GM21360 (cell line): ENCODE results near the gene DPP6.
"Not testable (repeated sequence)": the region's sequence is repeated elsewhere in the genome, so short reads cannot be mapped to it uniquely, and the experiment has no call there.

ENCODE experiments used
- ATAC-seq: cut with Tn5 transposase; IDR thresholded peaks from one replicate; pipeline ENCODE4 v1.9.1; 2021; ENCODE audit warnings: mild to moderate bottlenecking, moderate library complexity; ENCODE audit not compliant: unreplicated experiment

Gene DPP6

DNA sequence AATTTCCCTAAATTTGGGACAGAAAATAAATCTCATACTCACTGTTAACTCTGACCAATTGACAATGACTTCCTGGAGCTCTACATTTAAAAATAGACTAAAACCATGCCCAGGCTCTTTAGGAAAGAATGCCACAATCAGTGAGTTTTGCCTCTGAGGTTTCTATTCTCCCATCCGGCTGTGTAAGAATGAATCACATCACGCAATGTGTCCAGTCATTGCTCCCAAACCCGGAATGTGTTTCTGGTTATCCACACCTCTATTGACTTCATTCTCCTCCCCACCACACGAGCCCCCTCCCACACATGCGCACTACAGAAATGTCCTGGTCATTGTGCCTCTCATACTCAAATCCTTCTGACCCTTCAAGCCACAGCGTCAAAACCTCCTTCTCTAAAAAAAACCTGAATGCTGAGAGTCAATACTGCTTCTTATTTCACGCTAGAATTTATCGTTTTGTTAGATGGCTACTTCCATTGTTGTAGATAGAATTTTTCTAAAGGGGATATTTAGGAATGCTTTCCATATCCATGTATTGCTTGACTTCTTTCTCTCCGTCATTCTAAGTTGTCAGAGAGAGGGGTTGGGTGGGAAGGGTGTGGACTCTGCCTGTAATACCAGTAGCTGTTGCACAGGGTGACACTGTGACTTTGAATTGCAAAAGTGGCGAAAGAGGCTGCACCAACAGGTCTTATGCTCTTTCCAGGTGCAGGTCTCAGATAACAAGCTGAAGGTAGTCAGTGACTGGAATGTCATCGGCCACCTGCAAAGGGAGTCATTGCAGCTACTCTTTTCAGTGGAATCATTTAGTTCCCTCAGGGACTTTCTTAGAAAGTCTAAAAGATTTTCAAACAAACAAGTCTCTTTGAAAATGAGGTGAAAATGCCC lies 594.2 kb downstream of the DPP6 start:
- no peak for ATAC-seq

DNA sequence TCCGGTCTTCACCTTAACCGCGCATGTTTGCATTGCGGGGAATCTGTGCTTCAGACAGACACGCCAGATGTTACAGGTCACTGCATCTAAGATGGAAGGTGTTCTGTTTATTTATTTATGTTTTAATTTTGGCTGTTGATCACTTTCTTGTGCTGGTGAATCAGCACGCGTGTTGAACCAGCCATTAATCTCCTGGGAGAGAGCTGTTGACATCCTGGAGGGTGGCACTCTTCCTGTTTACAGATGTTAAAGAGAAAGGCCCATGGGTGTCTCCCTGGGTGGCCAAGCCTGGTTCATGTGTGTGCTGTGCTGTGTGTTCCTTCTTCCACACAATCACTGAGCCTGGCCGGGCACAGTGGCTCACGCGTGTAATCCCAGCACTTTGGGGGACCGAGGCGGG lies 595.4 kb downstream of the DPP6 start:
- no peak for ATAC-seq

DNA sequence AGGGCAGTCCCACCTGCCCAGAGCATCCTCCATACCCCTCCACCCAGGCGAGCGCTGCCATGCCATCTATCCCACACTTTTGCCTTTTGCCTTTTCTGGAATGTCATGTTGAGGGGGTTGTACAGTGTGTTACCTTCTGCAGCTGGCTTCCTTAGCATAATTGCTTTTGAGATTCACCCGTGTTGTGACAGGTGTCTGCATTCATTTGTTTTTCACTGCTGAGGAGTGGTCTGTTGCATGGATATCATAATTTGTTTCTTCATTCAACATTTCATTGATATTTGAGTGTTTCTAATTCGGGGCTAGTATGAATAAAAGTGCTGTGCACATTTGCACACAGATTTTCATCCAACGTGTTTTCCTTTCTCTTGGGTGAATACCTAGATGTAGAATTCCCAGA lies 596.8 kb downstream of the DPP6 start:
- ATAC-seq, result no peak

DNA sequence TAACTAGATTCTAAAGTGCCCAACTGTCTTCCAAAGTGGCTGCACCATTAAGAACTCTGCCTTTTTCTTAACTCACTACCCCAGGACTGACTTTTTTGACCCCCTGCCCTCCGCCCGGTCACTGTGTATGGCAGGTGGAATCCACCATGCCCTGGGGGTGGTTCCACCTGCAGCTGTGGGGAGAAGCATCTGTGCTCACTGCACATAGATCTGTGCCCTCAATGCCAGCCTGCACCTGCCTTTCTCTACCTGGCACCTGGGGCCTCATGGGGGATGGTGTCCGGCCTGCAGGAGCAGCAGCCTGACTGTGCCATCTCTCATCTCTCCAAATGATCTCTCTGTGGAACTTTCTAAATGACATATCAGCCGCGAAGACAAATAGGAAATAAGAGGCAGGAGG lies 597.2 kb downstream of the DPP6 start:
- no peak for ATAC-seq

DNA sequence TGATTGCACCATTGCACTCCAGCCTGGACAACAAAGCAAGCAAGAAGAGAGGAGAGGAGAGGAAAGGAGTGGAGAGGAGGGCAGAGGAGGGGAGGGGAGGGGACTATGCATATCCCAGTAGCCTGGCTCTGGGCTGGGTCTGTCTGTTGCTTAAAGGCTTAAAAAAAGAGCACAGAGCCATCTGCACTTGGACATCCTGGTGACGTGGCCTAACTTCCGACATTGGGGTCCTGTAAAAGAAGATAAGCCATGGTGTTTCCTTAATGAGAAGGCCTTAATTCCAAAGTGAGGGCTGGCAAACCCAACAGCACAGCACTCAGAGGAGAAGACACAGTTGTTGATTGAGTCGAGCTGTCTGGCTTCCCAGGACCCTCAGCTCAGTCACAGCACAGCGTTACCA lies 598.1 kb downstream of the DPP6 start:
- no peak for ATAC-seq

DNA sequence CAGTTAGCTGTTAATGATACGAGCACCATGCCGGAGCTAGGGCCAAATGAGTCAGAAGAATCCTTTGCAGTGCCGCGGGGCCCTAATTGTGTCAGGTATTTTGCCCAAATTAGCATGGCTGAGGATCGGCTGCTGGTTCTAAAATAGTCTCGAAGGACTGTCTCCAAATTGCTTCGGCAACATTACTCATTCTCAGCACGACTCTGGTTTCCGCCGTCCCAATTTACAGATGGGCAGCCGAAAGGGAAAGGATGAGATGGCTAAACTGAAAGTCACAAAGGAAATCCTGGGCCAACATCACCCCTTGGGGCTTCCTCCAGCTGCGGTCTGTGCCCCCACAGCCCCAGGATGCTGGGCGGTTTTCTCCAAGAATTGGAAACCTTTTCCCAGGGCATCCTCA lies 599.3 kb downstream of the DPP6 start:
- no peak for ATAC-seq

DNA sequence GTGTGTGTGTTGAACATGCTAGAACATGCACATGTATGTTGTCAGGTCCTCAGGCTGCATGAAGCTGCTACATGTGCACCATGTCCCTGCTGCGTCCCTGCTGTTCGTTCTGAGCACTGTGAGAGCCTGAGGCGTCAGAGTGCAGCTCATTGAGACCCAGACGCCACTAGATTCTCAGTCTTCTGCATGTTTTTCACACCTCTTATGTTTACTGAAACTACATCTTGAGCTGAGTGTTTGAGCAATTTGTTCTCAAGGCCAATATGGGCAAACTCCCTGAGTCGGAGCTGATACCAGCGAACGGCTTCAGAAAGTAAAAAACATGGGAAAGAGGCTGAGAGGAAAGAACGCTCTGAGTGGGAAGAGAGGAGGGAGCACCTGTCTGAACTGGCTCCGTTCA lies 600.4 kb downstream of the DPP6 start:
- no peak for ATAC-seq

DNA sequence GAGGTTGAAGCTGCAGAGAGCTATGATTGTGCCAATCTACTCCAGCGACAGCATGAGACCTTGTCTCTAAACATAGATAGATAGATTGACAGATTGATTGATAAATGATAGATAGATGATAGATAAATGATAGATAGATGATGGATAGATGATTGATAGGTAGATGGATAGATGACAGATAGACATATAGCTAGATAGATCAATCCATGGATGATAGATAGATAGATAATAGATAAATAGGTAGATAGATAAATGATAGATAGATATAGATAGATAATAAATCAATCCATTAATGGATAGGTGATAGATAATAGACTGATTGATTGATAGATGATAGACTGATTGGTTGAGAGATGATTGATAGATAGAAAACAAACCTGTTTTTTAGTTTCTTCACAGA lies 601.1 kb downstream of the DPP6 start:
- ATAC-seq, result no peak

DNA sequence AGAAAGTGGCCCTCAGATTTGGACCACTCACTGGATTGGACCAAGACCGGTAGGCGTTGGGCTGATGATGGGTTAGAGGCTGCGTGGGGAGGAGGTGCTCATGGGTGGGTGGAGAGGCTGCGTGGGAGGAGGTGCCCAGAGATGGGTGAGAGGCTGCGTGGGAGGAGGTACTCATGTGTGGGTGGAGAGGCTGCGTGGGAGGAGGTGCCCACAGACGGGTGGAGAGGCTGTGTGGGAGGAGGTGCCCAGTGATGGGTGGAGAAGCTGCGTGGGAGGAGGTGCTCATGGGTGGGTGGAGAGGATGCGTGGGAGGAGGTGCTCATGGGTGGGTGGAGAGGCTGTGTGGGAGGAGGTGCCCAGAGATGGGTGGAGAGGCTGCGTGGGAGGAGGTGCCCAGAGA lies 604.4 kb downstream of the DPP6 start:
- ATAC-seq, result no peak

DNA sequence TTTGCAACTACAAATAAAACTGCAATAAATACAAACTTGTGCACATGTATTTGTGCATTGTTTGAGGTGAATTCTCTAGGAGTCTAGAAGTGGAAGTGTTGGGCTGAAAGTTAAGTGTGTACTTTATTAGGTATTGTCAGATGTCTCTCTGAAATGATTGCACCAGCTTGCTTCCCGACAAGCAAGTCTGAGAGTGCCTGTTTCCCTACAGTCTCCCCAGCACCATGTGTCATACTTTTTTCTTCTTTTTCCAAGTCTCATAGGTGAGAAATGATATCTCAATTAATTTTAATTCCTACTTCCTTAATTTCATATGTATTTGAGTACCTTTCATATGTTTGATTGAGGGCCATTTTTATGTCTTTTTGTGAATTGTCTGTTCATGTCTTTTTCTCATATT lies 614.6 kb downstream of the DPP6 start:
- ATAC-seq, result no peak

DNA sequence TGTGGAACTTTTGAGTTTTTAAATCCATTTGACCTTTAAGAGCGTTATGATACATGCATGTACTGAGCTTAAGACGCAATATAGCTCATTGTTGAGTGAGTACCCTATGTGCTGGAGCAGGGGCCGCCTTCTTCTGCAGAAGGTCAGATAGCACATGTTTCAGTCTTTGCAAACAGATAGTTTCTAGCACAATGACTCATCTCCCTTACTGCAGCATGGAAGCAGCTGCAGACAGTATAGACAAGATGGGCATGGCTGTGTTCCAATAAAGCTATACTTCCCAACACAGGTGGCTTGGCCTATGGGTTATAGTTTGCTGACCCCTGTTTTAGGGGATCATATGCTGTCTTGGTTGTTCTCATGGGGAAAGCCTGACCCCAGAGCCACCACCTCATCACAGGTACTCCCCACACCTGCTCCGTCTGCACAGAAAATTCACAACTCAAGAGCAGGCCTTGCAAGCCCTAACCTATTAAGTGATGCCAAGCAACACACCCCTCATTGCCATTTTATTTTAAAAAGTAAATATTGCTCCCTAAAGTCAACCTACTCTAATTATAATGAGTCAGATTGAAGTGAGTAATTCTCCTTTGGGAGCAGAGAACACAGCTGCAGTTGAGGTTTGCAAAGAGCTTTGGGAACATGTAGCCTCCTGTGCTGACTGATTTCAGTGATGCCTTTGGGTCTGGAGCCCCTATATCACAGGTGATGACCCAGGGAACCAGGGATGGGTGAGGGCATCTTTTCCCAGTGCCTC lies 620.6 kb downstream of the DPP6 start:
- no peak for ATAC-seq

DNA sequence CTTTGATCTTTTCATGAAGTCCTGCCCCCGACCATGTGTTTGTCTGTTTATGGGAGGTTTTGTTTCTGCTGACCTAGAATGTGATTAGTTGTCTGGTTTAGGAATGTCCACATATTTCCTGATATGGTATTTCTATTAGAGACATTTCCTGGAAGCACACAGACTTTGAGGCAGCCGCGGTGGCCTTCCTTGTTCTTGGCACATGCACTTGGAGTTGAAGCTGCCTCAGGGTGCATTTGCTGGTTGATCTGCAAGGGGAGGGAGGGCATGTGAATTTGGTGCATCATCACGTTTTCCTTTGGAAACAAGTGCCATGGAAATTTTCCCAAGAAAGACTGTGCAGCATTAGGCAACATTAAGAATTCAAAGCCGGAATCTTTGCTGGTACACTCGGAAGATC lies 622.0 kb downstream of the DPP6 start:
- no peak for ATAC-seq

DNA sequence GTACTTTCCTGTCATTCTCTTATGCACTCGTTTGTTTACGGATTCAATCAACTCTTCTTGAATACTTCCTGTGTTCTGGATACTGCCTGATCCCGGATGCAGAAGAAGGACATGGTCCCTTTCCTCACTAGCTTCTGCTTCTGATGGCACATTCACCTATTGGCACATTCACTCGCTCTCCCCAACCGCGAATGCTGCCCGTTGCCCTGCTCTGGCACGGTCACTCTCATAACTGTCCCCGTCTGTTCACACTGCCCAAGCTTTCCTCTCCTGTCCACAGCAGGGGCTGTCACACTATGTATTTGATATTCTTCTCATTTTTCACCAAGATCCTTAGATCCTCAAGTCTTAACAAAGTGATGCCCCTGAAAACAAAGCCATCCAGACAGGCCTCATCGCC lies 623.4 kb downstream of the DPP6 start:
- ATAC-seq, result no peak

DNA sequence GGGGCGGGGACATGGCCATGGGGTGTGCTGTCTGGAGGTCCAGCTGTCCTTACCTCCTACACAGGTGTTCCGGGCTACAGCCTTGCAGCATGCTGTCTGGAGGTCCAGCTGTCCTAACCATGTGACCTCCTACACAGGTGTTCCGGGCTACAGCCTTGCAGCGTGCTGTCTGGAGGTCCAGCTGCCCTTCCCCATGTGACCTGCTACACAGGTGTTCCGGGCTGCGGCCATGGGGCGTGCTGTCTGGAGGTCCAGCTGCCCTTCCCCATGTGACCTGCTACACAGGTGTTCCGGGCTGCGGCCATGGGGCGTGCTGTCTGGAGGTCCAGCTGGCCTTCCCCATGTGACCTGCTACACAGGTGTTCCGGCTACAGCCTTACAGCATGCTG lies 623.8 kb downstream of the DPP6 start:
- not testable (repeated sequence) for ATAC-seq

DNA sequence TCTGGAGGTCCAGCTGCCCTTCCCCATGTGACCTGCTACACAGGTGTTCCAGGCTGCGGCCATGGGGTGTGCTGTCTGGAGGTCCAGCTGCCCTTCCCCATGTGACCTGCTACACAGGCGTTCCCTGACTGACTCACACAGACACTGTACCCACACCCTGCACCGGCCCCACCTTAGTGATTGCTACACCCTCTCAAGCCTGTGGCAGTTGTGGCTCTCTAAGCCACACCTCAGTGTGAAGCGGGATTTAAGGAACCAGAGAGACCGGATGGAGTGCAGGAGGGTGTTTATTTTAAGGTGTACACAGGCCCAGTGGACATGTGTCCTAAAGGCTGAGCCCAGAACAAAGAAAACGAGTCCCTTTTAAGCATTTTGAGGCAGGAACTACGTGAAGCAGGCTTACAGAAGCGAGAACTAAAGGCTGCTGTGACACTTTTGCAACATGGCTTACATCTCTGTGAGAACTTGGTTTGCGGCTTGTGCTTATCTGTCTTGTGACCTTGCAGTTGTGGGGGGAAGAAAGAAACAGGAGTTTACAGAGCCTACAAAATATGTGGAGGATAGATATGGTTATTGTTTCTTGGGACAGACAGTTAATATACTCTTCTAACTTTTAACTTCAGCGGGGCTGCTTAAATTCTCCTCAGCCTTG lies 624.4 kb downstream of the DPP6 start:
- ATAC-seq, result no peak

DNA sequence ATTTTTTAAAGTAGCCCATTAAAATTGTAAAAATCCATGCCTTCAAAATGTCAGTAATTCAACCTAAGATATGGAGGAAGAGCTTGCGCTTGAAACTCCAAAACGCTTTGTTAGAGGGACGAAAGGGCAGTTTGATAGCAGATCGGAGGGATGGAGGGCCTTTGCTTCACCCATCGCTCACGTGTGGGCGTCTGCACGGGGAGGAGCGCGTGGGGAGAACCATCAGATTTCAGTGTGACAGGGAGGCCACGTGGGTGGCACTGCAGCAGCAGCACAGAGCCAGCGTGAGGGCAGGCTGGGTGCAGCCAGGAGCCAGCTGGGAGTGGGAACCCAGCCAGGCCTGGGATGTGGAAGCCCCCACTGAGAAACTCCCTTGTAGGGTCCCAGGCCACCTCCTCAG lies 625.3 kb downstream of the DPP6 start:
- ATAC-seq, result no peak

DNA sequence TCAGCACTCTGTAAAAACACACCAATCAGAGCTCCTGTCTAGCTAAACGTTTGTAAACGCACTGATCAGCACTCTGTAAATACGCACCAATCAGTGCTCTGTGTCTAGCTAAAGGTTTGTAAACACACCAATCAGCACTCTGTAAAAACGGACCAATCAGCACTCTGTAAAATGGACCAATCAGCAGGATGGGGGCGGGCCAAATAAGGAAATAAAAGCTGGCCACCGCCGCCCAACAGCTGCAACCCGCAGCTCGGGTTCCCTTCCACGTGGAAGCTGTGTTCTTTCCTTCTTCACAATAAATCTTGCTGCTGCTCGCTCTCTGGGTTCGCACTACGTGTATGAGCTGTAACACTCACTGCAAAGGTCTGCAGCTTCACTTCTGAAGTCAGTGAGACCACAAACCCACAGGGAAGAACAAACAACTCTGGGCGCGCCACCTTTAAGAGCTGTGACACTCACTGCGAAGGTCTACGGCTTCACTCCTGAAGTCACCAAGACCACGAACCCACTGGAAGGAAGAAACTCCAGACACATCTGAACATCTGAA lies 625.9 kb downstream of the DPP6 start:
- not testable (repeated sequence) for ATAC-seq

DNA sequence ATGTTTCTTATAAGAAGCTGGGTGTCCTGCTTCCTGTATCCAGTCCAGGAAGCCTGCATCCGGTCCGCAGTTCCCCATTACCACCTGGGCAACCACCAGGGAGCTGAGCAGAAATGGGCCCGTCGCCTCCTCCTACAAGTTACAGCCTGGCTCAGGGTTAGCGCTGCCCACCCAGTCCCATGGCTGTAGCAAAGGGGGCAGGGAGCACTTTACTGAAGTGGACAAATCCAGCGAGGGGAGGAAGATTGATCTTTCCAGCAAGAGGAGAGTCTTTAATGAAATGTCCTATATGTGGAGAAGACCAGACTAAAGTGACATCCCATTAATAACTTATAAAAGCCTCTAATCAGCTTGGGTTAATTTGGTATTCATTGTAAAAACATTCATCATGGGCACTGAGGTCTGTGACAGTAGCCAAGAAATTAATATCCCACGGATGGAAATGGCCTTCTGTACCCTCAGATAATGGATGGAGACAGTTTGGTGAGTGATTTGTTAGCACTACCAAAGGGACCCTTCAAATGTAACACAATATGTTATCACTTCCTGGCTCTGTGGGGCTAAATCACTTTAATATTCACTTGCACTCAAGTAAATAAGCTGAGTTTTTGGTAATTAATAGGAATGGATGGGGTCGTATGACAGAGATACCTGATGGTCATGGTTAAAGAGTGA lies 627.3 kb downstream of the DPP6 start:
- ATAC-seq, result no peak

DNA sequence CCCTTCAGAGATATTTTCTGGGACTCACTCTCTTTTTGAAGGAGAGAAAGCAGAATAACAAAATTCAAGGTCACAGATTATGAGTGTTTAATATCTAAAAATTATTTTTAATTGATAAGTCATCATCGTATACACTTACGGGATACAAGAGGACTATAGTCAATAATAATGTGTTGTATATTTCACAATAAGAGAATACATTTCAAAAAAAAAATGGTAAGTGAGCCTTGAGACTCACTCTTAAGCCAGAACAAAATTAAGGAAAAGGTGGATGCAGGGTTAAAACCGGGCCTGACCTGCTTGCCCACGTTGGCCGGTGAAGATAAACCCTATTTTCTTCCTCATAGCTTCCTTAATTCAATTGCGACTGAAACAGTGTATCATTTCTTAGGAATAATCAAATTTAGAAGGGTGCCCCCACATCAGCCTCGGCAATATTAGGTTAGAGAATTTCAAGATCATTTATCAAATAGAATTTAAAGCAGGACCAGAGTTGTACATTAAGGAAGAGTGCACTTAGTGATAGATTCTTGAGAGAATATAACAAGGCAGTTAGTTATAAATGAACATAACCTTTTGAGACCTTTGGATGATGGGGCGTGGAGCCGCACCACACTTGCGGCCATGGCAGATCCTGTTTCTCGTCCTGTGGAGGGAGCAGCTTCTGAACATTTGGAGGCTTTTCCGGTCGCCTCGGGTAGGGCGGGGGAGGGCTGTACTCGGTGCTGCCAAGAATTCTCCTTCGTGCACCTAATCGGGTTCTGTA lies 628.9 kb downstream of the DPP6 start:
- no peak for ATAC-seq

DNA sequence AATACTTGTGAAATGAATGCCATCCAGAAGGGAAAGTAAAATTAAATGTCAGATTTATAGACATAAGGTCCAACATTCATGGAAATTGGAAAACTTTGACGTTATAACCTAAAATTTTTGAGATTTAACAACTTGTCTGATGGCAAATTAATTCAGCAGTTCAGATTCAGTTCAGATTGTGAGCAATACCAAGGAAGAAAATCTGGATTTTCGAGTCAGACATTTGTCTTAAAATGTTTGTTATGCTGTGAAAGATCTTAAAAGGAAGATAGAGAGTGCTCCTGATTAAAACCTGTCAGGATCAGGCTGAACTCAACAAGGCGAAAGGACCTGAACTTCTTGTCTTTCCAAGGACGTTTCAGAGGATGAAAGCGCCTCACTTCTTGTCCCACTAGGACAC lies 629.8 kb downstream of the DPP6 start:
- no peak for ATAC-seq
